Suprapubic skin (tissue), 4 donors: Measurements from ENCODE around the gene NEU3. TPM values are rescaled to one million over a fixed set of nuclear protein-coding genes. Genes with fewer than 3 reads are reported as not detected.
"Not testable (repeated sequence)": the region's sequence is repeated elsewhere in the genome, so short reads cannot be mapped to it uniquely, and the experiment has no call there.

Source experiments
- DNase-seq, 2 donors: peaks; one replicate each; pipeline ENCODE4 v3.0.0-alpha.2; 2019; ENCODE audit warnings: low spot score in 2 of 2
- H3K27ac ChIP-seq: fragments of 200-600 bp; sonication (generic); one replicate; pipeline ENCODE4 v1.5.1; 2019
- H3K27me3 ChIP-seq: fragments of 200-600 bp; sonication (generic); one replicate; pipeline ENCODE4 v1.5.1; 2019
- H3K36me3 ChIP-seq: fragments of 200-600 bp; sonication (generic); one replicate; pipeline ENCODE4 v1.5.1; 2019
- H3K4me1 ChIP-seq: fragments of 200-600 bp; sonication (generic); one replicate; pipeline ENCODE4 v1.5.1; 2019
- H3K4me3 ChIP-seq: fragments of 200-600 bp; sonication (generic); one replicate; pipeline ENCODE4 v1.5.1; 2019; ENCODE audit warnings: mild to moderate bottlenecking
- H3K9me3 ChIP-seq: fragments of 200-600 bp; sonication (generic); one replicate; pipeline ENCODE4 v1.5.1; 2019
- CTCF ChIP-seq, 2 donors: fragments of 200-600 bp in 1 of 2; fragments of 450-650 bp in 1 of 2; sonication (generic) in 1 of 2; IDR thresholded peaks; one replicate each; pipeline ENCODE4 v1.5.1; 2016 to 2019; ENCODE audit warnings: antibody characterized with exemption in 2 of 2, mild to moderate bottlenecking in 1 of 2, moderate library complexity in 1 of 2
- EP300 ChIP-seq: sonication (generic); formaldehyde crosslinking; IDR thresholded peaks from one replicate; pipeline ENCODE4 v1.6.1; 2017; ENCODE audit warnings: antibody characterized with exemption
- POLR2A ChIP-seq, 2 donors: fragments of 450-650 bp; IDR thresholded peaks; one replicate each; pipeline ENCODE4 v1.6.1; 2017; ENCODE audit warnings: antibody characterized with exemption in 2 of 2, mild to moderate bottlenecking in 2 of 2, moderate library complexity in 2 of 2
- POLR2AphosphoS5 ChIP-seq, 3 donors: sonication (generic); formaldehyde crosslinking; IDR thresholded peaks; one replicate each; pipeline ENCODE4 v1.6.1; 2017; ENCODE audit warnings: antibody characterized with exemption in 3 of 3
- WGBS: methylation state at CpG from one replicate; pipeline ENCODE4 v1.1.5; 2018; 5-methylcytosine and 5-hydroxymethylcytosine counted together
- total RNA-seq, 4 donors: library from RNA; depleted of rRNA; stranded (reverse); fragments of >200 nt; gene quantifications; one replicate each; pipeline ENCODE4 v1.1.0, GENCODE V29; 2016

Gene NEU3
- total RNA-seq, 4 donors from 2014 or later = 8.0 to 19.4 (median 12.6) TPM

DNA sequence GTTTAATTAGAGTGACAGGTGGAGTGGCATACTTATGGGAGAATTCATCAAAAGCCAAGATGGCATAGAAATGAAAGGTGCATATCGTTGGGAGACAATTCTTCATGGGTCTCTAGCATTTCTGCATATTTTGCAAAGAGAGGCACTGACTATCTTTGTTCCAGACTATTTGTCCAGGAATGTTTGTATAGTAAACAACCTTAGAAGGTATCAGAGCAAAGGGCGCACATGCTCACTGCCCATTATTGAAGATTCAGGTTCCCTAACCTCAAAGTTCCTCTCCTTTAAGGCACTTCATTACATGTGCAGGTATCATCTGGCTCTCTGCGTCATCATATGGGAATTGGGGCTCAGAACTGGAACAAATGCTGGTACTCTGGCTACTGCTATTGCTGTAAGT is 4.7 kb upstream of the NEU3 start:
- 93% methylated on average over 3 of the region's 3 CpGs for WGBS
- DNase-seq = no peak
- Histone ChIP-seq H3K9me3 (no peaks in the 10 kb centered on the region), H3K27ac (no peak overlapping the region), H3K4me3 (no peak overlapping the region), H3K36me3 (peaks cover 14% of the 10 kb centered on the region), H3K27me3 (no peaks in the 10 kb centered on the region), H3K4me1 (peaks cover under 1% of the 10 kb centered on the region)
- no peak for TF ChIP-seq POLR2AphosphoS5 (IDR thresholded peaks at IDR 0.05)

DNA sequence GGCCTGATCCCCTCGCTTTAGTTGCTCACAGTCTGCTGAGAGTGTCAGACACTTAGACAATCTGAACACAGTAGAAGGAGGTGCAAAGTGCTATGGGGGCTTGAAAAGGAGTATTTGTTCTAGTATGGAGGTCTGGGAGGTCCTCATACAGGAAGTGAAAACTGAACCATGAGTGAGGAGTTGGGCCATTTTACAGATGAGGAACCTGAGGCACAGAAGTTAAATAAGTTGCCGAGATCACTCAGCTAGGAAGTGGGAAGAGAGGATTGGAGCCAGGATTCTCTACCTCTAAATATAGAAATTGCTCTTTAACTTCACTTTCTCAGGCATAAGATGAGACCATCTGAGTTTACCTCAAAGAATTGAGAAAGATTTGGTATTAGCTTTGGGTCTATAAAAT is 4.0 kb upstream of the NEU3 start:
- H3K36me3 ChIP-seq = peaks cover 7% of the 10 kb centered on the region
- no peak overlapping the region for H3K4me3 ChIP-seq
- DNase-seq = no peak
- no peak overlapping the region for H3K27ac ChIP-seq
- H3K4me1 ChIP-seq = peaks cover 7% of the 10 kb centered on the region
- TF ChIP-seq EP300 (no peak), POLR2A (IDR thresholded peaks at IDR 0.05) (no peak), POLR2AphosphoS5 (IDR thresholded peaks at IDR 0.05) (no peak), CTCF (IDR thresholded peaks at IDR 0.05) (no peak)
- H3K9me3 ChIP-seq = no peaks in the 10 kb centered on the region
- 96% methylated on average over 2 of the region's 2 CpGs for WGBS
- no peaks in the 10 kb centered on the region for H3K27me3 ChIP-seq

DNA sequence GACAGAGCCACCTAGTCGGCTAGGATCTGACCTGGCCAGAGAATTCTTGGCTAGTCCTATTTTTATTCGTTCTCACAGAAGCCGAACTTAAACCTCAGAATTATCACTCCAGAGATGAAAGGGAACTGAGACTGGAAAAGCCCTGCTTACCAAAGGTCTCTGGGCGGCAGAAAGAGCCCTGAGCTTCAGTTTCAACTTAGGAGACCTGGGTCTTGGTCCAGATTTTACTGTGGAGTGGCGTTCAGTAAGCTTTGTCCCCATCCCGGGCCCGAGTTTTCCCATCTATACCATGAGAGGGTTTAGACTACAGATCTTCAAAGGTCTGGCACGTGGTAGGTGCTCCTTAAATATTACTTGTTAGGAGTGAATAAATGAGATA is 516 bp downstream of the NEU3 start:
- H3K4me3 ChIP-seq = peak overlapping the region; percentile 75
- TF ChIP-seq POLR2A (IDR thresholded peaks at IDR 0.05) (no peak), EP300 (no peak)
- no peaks in the 10 kb centered on the region for H3K9me3 ChIP-seq
- H3K4me1 ChIP-seq = peaks cover 8% of the 10 kb centered on the region
- no peak for DNase-seq
- peaks cover 3% of the 10 kb centered on the region for H3K36me3 ChIP-seq
- WGBS = 6% methylated on average over 7 of the region's 8 CpGs
- peak overlapping the region; percentile 49 for H3K27ac ChIP-seq
- H3K27me3 ChIP-seq = no peaks in the 10 kb centered on the region

DNA sequence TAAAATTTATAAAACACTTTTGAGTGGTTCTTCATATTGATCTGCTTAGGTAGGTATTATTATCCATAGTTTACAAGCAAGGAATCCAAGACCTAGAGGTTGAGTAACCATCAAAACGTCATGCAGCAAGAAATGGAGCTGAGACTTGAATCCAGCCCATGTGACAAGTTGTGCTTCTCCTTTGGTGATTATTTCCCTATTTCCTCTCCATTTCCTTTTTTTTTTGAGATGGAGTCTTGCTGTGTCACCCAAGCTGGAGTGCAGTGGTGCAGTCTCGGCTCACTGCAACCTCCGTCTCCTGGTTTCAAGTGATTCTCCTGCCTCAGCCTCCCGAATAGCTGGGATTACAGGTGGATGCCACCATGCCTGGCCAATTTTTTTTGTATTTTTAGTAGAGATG is 1.4 kb downstream of the NEU3 start:
- 91% methylated on average over 4 of the region's 4 CpGs for WGBS
- not testable (repeated sequence) for H3K4me3 ChIP-seq, H3K4me1 ChIP-seq, H3K9me3 ChIP-seq, DNase-seq, H3K27me3 ChIP-seq, H3K27ac ChIP-seq
- H3K36me3 ChIP-seq = peaks cover 12% of the 10 kb centered on the region

DNA sequence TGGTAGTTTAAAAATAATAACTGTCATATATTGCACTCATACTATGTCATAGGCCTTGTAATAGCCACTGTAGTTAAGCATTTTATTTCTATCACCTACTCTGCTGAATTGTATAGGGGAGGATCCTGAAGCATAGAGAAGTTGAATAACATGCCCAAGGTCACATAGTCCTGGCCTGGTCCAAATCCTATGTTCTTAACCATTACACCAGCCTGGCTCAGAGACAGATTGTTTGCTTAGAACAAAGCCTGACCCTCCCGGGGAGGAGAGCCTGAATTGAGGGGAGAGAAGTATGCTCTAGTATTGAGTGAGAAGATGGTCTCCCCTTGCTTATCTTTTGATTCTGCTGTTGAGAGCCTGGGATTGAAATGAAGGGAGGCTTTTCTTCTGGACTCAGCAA is 2.2 kb downstream of the NEU3 start:
- Histone ChIP-seq H3K27ac (no peak overlapping the region), H3K27me3 (no peaks in the 10 kb centered on the region), H3K9me3 (no peaks in the 10 kb centered on the region), H3K4me1 (peaks cover 8% of the 10 kb centered on the region), H3K4me3 (no peak overlapping the region), H3K36me3 (peaks cover 18% of the 10 kb centered on the region)
- WGBS = 86% methylated on average over 1 of the region's 1 CpG
- TF ChIP-seq CTCF (IDR thresholded peaks at IDR 0.05) = no peak
- no peak for TF ChIP-seq POLR2A (IDR thresholded peaks at IDR 0.05)
- TF ChIP-seq EP300 = no peak
- TF ChIP-seq POLR2AphosphoS5 (IDR thresholded peaks at IDR 0.05) = no peak
- no peak for DNase-seq

- no peak for DNase-seq
- Histone ChIP-seq H3K4me3 (no peak overlapping the region), H3K4me1 (peaks cover 8% of the 10 kb centered on the region), H3K27ac (no peak overlapping the region), H3K27me3 (no peaks in the 10 kb centered on the region), H3K36me3 (peaks cover 22% of the 10 kb centered on the region), H3K9me3 (no peaks in the 10 kb centered on the region)
- WGBS = 97% methylated on average over 5 of the region's 5 CpGs
- TF ChIP-seq CTCF (IDR thresholded peaks at IDR 0.05) (no peak), POLR2A (IDR thresholded peaks at IDR 0.05) (no peak), POLR2AphosphoS5 (IDR thresholded peaks at IDR 0.05) (no peak), EP300 (no peak)
Observed at GRCh38 chr11:74992852-74993251, 4.1 kb downstream of the NEU3 start.

DNA sequence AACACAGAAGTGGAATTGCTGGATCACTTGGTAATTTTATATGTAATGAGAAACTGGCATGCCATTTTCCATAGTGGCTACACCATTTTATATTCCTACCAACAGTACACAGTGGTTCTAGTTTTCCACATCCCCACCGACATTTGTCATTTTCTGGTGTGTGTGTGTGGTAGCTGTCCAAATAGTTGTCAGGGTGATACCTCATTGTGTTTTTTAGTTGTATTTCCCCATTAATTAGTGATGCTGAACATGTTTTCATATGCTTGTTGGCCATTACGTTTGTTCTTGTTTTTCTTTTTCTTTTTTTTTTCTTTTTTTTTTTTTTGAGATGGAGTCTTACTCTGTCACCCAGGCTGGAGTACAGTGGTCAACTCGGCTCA is 12.2 kb downstream of the NEU3 start:
- no peak for DNase-seq
- H3K36me3 ChIP-seq = peaks cover 11% of the 10 kb centered on the region
- 90% methylated on average over 3 of the region's 3 CpGs for WGBS
- no peak overlapping the region for H3K27ac ChIP-seq
- no peaks in the 10 kb centered on the region for H3K4me1 ChIP-seq
- TF ChIP-seq CTCF (IDR thresholded peaks at IDR 0.05) (no peak), POLR2A (IDR thresholded peaks at IDR 0.05) (no peak), POLR2AphosphoS5 (IDR thresholded peaks at IDR 0.05) (no peak), EP300 (no peak)
- no peaks in the 10 kb centered on the region for H3K27me3 ChIP-seq
- no peak overlapping the region for H3K4me3 ChIP-seq
- H3K9me3 ChIP-seq = no peaks in the 10 kb centered on the region
